Measurements from ENCODE around the gene ATPAF2. TPM values are rescaled to one million over a fixed set of nuclear protein-coding genes. Genes with fewer than 3 reads are reported as not detected.

ATPAF2 gene
- total RNA-seq (ENCODE audit: insufficient read depth, low replicate concordance): 16.6 TPM

DNA sequence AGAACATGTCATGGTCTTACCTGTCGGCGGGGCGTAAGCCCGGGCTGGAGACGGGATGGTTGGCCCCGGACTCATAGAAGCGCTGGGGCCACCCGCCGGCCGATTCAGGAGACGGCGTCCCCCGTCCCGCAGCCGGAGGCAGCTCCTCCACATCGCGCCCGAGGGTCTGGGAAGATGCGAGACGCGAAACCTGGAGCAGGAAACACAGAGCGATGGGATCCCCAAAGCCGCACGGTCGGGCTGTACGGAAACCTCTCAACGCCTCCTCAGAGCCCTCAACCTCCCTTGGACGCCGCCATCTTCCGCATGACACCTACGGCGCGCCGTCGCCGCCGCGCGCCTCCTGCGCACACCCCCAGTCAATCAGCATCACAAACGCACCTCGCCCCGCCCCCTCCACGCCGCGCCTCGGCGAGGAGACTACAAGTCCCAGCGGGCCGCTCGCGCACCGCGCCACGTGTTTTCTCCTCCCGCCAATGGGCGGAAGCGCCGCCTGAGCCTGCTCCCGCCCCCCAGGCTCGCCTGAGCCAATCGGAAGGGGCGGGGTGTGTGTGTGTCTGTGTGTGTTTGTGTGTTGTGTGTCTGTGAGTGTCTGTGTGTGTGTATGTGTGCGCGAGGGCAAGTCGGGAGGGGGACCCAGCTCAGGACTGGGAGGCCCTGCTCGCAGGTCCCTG lies at the start of gene ATPAF2, which contains the start of gene GID4:
TSS of gene ATPAF2 (minus strand) at position 308 of the 674 bp plus-strand sequence. CDS start at position 153, 155 bp downstream.
TSS of gene GID4 (plus strand) at position 548 of the 674 bp plus-strand sequence. CDS start at position 605, 57 bp downstream.
- peak; percentile 99 for DNase-seq (ENCODE audit: low spot score)

DNA sequence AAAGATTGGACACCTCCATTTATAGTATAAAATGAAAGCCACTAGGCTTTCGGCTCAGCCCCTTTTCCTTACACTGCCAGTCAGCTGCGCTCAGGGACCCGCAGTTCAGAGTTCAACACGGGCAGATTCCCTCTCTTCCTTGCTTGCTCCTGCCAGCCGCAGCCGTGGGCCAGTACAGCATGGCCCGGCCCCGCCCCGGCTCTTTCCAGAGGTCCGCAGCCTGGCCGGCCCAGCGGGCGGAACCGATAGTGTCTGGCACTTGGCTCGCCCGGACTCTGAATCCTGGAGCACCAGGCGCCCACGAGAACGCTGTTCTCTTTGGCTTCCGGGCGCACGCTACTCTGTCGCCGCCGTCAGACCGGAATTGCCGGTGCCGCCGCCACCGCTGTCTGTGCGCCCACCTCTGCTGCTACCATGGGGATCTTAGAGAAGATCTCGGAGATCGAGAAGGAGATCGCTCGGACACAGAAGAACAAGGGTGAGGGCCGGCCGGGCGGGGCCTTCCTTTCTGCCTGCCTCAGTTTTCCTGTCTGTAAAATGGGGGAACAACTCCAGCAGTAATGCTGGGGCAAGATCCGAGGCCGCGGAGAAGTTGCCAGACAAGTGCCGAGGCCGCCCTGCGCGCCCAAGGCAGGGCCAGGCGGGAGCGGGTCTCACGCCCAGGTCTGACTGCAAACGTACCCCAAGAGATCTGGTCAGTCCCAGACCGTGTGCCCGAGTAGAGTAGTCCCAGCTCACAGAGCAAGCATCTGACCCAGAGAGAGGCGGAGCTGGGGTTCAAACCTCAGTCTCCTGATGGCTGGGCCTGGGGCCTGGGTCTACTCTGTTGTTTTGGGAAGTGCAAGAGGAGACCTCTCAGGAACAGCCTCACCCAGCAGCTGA lies 48.9 kb upstream of the ATPAF2 start, which contains the start of gene DRG2:
TSS of gene DRG2 (plus strand) at position 339 of the 882 bp plus-strand sequence. CDS start at position 415, 76 bp downstream.
- peak; percentile 93 for DNase-seq (ENCODE audit: low spot score)

GRCh38 chr17:18084256-18084655 lies 45.3 kb upstream of the ATPAF2 start:
- DNase-seq (ENCODE audit: low spot score): no peak

DNA sequence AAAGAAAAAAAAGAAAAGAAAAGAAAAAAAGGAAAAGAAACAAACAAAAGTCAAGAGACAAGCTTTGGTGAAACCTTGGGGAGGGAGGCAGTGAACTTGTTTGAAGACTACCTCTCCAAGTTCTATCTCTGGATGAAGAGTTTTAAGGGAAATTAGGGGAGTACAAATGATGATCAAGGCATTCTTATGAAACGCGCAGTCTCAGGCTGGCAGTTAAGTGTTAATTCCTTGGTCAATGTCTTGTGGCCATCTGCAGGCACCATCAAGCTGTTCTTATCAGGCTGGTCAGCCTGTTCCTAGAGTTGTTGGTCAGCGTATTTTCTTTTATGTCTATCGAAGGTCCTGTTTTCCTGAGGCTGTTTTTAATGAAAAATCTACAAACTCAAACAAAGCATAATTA lies 40.6 kb upstream of the ATPAF2 start:
- DNase-seq (ENCODE audit: low spot score): no peak

- DNase-seq (ENCODE audit: low spot score): peak; percentile 84
Observed at GRCh38 chr17:18076936-18077335, 38.0 kb upstream of the ATPAF2 start.

DNA sequence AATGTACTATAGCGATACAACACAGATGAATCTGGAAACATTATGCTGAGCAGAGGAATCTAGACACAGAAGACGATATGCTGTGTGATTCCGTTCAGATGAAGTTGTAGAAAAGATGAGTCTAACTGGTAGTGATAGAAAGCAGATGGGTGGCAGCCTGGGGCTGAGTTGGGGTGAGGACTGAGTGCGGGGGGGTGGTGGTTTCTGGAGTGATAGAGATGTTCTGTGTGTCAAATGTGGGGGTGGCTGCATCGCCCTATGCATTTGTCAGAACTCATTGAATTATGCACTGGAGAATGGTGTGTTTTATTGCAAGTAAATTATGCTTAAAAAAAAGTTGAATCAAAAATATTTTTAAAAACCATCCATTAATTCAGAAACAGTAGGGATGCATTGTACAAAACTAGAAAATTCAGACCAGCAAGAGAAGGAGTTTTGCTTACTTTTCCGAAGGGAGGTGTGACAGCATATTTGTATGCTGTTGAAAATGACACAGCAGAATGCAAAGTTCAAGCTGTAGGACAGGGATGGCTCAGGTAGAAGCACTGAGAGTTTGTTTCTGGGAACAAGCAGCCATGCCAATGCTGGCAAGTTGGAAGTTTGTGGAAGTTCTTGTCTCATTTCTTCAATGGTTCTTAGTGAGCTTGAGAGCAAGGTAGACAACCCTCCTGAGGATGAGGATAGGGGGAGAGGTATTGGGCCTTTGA lies 35.8 kb upstream of the ATPAF2 start:
- DNase-seq (ENCODE audit: low spot score): no peak

- no peak for DNase-seq (ENCODE audit: low spot score)
Observed at GRCh38 chr17:18071751-18072150, 32.8 kb upstream of the ATPAF2 start.

GRCh38 chr17:18070861-18071340 lies 31.9 kb upstream of the ATPAF2 start:
- peak; percentile 26 for DNase-seq (ENCODE audit: low spot score)

GRCh38 chr17:18069101-18069500 lies 30.1 kb upstream of the ATPAF2 start:
- DNase-seq (ENCODE audit: low spot score): no peak

GRCh38 chr17:18066866-18067265 lies 27.9 kb upstream of the ATPAF2 start:
- DNase-seq (ENCODE audit: low spot score): no peak

DNA sequence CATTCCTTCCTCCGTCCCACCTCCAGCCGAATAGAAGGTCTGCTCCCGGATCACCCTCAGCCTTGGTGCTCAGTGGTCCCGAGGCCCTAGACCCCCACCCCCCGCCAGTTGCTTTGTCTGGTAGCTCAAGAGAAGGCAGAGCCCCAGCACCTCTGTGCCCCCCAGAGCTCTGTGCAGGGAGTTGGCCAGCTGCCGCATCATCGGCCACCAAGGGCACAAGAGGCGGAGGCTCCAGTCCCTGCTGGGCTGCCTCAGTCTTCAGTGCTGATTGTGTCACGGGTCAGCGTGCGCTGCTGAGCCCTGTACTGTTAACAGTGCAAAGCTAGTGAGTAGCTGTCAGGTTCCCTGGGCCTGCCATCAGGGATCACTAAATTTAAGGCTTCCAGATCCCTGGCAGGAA lies 26.6 kb upstream of the ATPAF2 start:
- no peak for DNase-seq (ENCODE audit: low spot score)

GRCh38 chr17:18064053-18064452 lies 25.1 kb upstream of the ATPAF2 start:
- no peak for DNase-seq (ENCODE audit: low spot score)

DNA sequence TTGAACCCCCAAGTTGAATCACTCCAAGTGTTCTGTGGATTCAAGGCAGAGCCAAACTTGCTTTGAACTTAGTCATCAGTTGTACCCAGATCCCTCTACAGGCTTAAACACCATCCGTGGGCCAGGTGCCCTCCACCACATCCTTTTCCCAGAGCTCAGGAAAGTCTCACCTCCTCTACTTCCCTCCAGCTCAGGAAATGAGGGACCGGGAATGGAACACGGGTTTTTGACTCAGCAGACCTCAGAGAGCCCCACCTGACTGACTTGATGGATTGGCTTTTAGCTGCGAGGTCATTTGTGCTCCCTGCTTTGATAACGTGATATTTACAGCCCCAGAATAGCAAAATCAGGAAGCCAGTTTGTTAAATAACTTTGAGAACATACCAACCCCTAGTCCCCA lies 20.3 kb upstream of the ATPAF2 start:
- DNase-seq (ENCODE audit: low spot score): no peak

- no peak for DNase-seq (ENCODE audit: low spot score)
Observed at GRCh38 chr17:18056214-18056613, 17.2 kb upstream of the ATPAF2 start.

- DNase-seq (ENCODE audit: low spot score): no peak
Observed at GRCh38 chr17:18055597-18055996, 16.6 kb upstream of the ATPAF2 start.

DNA sequence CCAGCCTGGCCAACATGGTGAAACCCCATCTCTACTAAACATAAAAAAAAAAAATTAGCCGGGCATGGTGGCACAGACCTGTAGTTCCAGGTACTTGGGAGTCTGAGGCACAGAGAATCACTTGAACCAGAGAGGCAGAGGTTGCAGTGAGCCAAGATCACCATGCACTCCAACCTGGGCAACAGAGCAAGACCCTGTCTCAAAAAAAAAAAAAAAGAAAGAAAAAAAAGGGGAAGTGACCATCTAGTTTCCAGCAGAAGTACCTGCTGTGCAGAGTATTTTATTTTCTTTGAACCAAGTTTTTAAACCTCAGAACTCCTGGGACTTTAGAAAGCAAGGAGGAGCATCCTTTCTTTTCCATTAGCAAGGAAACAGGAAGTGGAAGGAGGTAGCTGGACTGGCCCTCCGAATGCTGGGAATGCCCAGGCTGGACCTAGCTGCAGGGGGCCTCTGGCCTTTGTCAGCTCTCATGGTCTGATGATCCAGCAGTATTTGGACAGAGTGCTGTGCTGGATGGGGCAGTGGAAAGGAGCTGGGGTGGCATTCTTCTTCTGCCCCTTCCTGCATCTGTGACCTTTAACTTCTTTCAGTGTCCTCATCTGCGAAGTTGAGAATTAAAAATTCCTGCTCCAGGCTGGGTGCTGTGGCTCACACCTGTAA lies 6.9 kb upstream of the ATPAF2 start:
- no peak for DNase-seq (ENCODE audit: low spot score)

GRCh38 chr17:18044609-18045008 lies 5.6 kb upstream of the ATPAF2 start:
- no peak for DNase-seq (ENCODE audit: low spot score)

DNA sequence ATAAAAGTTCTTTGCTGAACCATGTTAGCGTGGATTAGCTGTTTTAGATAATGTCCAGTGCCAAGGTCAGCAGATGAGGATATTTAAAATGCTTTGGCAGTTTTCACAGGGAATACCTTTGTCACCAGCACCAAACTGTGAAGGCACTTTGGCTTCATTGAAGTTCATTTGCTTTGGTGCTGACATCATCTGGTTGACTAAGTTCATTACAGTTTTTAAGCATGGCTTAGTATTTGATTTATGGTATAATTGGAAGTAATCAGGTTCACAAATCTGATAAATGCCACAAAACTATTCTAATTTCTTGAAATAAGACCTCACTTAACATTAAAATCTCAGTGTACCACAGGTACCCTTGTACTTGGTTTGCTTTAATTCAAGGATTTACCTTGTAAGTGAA lies 4.5 kb upstream of the ATPAF2 start:
- no peak for DNase-seq (ENCODE audit: low spot score)

GRCh38 chr17:18042983-18043382 lies 4.0 kb upstream of the ATPAF2 start:
- no peak for DNase-seq (ENCODE audit: low spot score)

DNA sequence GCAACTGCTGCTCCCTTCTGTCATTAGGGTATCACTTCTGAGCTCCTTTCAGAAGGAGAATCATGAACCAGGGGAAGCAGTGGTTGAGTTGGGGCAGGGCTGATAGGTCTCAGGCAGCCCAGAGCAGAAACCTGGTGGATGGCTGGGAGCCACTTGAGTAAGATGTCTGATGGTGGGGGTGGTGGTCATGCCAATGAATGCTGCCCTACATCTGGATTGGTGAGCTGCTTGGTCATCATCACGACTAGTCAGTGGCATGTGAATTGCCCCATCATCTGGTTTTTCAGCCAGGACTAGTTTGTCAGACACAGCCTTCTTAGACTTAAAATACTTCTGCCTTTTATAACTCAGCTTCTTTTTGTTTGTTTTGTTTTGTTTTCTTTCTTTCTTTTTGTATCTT lies 2.8 kb upstream of the ATPAF2 start:
- no peak for DNase-seq (ENCODE audit: low spot score)

DNA sequence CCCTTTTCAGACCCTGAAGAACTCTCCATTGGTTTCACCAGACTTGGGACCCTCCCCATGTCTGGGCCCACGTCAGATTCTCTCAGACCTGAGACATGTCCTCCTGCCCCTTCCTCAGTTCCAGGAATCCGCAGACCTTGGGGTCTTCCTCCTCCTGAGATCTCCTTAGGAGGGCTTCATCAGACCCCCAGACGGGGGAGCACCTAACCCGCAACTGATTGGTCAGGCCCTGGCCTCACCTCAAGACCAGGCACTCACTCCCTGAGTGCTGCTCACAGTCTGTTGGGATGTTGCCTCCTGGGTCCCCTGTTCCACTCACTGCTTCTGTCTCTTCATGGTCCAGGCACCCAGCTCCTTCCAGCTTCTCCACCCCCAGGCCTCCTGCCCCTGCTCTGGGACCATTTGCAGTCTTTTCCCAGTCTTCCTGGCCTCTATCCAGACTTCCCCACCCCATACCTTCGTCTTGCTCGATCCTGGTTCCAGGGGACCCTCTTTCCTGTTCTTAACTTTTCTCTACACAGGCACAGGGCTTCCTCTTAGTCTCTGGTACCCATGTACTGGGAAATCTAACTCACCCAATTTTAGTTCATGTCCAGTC lies 1.4 kb upstream of the ATPAF2 start:
- DNase-seq (ENCODE audit: low spot score): no peak
